HG03025 (cell line): Measurements from ENCODE around the gene CTSA.
"Not testable (repeated sequence)": the region's sequence is repeated elsewhere in the genome, so short reads cannot be mapped to it uniquely, and the experiment has no call there.

Experiments used
- ATAC-seq: cut with Tn5 transposase; IDR thresholded peaks from one replicate; pipeline ENCODE4 v1.9.1; 2021; ENCODE audit warnings: mild to moderate bottlenecking, moderate library complexity; ENCODE audit not compliant: unreplicated experiment, low FRiP score

Gene CTSA

DNA sequence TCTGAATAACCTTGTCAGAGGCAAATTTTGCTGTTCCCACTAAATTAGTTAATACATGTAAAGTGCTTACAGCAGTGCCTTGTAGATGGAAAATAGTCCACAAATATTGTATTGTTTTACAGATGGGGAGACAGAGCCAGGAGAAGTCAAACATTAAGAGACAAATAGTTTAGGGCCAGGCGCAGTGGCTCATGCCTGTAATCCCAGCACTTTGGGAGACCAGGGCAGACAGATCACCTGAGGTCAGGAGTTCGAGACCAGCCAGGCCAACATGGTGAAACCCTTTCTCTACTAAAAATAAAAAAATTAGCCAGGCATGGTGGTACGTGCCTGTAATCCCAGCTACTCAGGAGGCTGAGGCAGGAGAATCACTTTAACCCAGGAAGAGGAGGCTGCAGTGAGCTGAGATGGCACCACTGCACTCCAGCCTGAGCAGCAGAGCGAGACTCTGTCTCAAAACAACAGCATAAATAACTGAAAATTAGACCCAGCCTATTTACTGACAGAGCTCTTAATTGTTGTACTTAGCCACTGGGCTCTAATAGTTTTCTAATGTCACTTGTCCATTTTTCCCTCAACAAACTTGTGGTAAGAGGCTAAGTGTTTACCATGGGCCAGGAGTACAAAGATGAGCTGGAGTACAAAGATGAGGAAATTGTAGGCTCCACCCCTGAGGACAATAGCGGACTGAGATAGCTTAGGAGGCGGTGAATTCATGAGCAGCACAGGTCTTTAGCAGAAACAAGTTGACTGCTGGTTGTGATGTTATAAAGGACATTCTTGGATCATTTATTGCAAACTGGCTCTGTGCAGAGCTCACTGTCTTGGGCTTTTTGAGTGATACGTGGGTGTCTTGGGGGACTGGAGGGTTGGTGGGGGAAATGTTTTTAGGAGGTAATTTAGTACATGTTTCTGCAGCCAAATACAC, 27.3 kb upstream of the CTSA start:
- ATAC-seq = no peak

DNA sequence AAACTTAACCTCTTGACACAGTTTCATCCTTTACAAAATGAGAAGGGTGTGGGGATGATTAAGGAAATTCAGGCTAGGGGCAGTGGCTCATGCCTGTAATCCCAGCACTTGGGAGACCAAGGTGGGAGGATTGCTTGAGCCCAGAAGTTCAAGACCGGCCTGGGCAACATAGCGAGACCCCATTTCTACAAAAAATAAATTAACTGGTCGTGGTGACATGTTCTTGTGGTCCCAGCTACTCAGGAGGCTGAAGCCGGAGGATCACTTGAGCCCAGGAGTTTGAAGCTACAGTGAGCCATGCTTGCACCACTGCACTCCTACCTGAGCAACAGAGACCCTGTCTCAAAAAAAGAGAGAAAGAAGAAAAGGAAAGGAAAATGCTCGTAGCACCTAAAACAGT, 24.7 kb upstream of the CTSA start:
- no peak for ATAC-seq

DNA sequence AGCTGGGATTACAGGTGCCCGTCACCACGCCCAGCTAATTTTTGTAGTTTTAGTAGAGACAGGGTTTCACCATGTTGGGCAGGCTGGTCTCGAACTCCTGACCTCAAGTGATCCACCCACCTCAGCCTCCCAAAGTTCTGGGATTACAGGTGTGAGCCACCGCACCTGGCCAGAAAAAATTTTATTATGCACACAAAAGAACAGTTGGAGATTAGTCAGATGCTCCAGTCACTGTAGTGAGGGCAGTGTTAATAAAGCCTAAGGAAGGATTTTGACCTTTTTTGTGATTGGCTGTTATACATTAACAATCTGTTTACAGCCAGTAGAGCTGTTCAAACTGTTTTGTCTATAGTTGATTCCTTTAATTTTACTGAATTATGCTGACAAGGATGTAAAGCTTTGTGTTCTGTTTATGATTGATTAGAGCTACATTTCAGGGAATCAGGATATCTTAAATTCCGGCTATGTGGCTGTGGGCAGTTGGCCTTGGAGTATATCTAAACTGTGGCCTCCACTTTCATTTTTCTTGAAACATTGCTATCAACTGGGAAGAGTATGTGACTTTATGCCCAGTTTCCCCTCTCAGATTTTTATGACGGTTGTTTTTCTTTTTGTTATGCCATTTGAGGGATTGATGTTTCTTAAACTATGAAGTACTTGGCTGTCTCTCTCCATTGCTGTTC, 23.9 kb upstream of the CTSA start:
- ATAC-seq = no peak

- ATAC-seq = no peak
Measured at GRCh38 chr20:45867819-45868176, 23.3 kb upstream of the CTSA start.

GRCh38 chr20:45872626-45873025, 18.5 kb upstream of the CTSA start:
- ATAC-seq = no peak

GRCh38 chr20:45873409-45874103, 17.6 kb upstream of the CTSA start:
- no peak for ATAC-seq

- ATAC-seq = not testable (repeated sequence)
Measured at GRCh38 chr20:45874104-45874481, 17.0 kb upstream of the CTSA start.

DNA sequence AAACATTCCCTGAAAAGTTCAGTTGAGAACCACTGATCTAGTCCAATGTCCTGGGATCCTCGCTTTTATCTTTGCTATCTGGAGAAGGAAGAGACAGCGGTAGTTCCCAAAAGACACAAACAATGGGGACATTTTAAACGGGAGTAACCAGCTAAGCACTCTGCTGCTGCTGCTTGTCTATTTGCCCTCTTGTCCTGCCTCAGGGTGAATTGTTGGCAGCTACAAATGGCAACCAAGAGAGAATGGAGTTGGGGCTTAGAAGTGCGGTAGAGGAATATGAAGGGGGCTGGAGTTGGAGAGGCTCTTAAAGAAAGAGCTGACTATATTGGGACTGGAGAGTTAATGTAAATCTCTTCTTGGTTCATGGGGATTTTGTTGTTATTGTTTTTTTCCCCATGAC, 16.6 kb upstream of the CTSA start:
- ATAC-seq = no peak

- no peak for ATAC-seq
Measured at GRCh38 chr20:45878076-45878761, 12.9 kb upstream of the CTSA start.

DNA sequence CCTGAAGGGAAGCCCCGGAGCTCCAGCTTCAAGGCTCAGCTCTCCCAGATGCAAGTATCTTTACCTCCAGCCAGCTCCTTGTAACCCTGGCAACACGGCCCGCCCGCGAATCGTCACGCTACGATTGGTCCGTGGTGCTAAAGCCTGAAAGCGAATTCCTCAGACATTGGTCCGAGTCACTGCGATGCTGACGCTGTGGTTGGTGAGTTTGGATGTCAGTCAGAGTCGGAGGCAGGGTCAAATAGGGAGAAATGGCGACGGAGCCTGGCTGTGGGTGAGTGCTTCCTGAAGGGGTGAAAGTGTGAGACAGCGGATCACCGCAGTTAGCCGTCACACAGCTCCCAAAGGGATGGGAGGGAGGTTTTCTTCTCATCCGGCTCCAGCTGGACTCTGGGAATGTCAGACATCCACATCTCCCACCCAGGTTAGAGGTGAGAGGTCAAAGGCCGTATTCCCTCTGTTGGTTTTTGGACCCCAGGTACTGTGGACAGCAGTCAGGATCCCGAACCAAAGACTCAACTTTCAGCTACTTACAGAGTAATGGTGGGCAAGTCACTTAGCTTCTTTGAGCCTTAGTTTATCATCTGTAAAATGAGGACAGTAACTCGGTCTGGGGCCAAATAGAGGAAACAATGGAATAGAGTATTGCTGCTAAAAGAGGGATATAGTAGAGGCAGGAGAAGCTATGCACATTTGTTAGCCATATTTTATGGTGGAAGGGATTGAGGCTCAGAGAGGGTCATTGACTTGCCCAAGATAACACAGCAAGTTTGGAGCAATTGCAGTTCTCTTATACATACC, 9.9 kb upstream of the CTSA start, which contains the start of gene ZSWIM1:
Gene ZSWIM1 (plus strand): TSS at position 240 of the 801 bp plus-strand sequence. CDS start 1,366 bp downstream, outside the sequence.
- peak; percentile 82 for ATAC-seq

- no peak for ATAC-seq
Measured at GRCh38 chr20:45882469-45883099, 8.6 kb upstream of the CTSA start.

DNA sequence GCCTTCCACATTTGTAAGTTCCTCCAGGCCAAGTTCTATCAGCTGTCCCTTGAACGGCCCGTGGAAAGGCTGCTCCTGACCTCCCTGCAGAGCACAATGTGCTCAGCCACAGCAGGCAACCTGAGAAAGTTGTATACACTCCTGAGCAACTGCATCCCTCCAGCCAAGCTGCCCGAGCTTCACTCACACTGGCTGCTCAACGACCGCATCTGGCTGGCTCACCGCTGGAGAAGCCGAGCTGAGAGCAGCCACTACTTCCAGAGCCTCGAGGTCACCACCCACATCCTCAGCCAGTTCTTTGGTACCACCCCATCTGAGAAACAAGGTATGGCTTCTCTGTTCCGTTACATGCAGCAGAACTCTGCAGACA, 8.1 kb upstream of the CTSA start:
- ATAC-seq = no peak

DNA sequence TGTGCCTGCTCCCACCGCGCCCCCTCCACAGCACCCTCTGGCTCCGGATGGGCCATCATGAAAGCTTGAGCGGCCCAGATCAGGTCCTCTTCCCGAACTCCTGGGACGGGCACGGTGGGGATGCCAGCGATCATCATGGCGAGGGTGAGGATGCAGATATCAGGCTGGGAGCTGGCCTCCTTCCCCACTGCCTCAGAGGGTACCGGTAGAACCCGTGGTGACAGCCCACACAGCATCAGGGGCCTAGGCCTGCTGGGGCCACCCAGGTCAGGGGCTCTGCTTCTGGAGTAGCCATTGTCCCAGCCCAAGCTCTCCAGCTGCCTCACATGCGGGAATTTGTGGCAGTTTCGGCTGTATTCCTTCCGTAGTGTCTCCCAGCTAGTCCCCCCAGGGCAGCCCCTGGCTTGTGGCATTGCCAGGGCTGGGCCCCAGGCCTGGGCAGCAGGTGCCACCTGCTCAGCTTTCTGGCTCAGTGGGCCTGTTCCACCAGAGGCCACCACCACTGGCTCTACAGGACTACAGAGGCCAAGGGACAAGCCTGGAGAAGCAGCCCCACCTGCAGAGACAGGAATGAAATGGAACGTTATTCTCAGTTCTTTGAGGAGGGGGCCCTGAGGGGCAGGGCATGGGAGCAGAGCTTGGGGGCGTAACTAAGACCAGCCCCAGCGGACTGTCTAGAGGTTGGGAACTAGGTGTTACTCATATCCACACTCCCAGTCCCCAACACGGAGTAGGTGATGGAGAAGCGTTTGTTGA, 4.4 kb upstream of the CTSA start:
- no peak for ATAC-seq

GRCh38 chr20:45887346-45887715, 3.8 kb upstream of the CTSA start, which contains the start of gene SPATA25:
SPATA25 (minus strand) TSS chr20:45887622; CDS start chr20:45887590, 32 bp downstream.
- no peak for ATAC-seq

GRCh38 chr20:45888681-45889080, 2.5 kb upstream of the CTSA start:
- no peak for ATAC-seq

DNA sequence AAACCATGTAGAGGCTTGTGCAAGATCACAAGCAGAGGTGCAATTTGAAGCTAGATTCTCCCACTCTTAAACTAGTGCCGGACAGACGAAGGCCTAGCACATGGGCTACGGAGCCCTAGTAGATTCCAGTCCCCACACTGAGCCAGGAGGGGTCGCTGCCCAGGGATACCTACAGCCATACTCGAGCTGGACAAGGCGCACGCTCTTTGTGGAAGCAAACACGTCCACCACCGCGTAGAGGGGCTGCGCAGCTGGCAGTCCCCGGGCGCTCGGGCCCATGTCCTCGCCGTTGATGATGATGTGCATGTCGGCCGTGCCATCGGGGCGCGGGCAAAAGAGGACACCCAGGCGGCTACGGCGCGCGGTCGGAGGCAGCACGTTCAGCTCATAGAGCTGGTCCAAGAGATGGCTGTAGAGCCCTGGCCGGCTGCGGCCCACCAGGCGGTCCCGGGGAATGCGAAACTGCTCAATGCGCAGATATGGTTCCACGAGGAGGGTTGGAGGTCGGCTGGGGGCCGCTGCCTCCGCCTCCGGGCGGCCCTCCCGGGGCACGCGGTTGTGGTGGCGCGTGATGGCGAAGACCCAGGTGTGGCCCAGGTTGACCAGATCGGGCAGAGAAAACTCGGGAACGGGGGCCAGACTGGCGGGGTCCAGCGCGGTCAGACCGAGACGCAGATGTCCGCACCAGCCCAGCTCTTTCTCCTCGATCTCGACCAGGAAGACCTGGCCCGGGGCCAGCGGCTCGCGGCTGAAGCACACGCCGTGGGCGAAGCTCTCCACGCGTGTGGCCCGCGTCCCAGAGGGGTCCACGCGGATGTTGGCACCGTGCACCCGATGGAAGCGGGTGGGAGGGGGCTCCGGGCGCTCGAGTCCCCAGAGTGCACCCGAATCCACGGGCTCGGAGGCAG, 804 bp upstream of the CTSA start:
- peak; percentile 23 for ATAC-seq

DNA sequence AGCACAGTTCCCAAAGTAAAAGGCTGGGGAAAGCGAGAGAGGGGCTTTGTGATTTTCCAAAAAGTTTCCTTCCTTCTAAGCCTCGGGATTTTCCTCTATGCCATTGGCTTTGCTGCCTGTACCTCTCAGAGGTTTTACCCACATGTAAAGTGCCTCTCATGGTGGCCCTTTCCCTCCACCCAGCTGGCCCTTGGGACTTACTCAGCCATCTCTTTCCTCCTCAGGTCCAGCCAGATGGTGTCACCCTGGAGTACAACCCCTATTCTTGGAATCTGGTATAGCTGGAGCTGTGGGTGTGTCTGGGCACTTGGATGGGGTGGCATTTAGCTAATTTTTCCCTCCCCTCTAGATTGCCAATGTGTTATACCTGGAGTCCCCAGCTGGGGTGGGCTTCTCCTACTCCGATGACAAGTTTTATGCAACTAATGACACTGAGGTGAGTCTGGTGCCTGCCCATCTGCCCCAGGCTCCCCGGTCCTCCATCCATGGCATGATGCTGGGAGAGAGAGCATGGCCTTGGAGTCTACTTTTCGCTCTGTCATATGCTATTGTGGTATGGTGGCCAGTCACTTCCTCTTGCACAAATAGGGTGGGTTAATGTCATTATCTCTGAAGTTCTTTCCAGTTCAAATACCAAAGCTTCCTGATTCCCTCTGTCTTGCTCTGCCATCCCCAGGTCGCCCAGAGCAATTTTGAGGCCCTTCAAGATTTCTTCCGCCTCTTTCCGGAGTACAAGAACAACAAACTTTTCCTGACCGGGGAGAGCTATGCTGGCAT, 1.1 kb downstream of the CTSA start:
- ATAC-seq = no peak
